IMR-90 (cell line): ENCODE results near the gene HOXB9. TPM values are rescaled to one million over a fixed set of nuclear protein-coding genes. Genes with fewer than 3 reads are reported as not detected.

ENCODE experiments used
- ATAC-seq: fragments of 200-7000 bp; cut with Tn5 transposase; 2 replicates; pipeline ENCODE4 v1.9.1; 2020; ENCODE audit warnings: low read depth, mild to moderate bottlenecking, moderate library complexity
- BruUV-seq: library from RNA; stranded (reverse); fragments of 400-500 nt; replicated peaks from 2 replicates; lab custom pipeline; 2021; lab: Mats Ljungman, UMichigan
- CTCF ChIA-PET: fragments of 300-600 bp; formaldehyde crosslinking; extraction: SDS; loops from one replicate; lab custom pipeline; 2021; ENCODE audit warnings: antibody characterized with exemption; lab: Yijun Ruan, JAX
- POLR2A ChIA-PET: fragments of 300-600 bp; sonication (Branson Sonifier 250); formaldehyde crosslinking; loops from one replicate; lab custom pipeline; 2022; ENCODE audit warnings: antibody characterized with exemption; ENCODE audit not compliant: unreplicated experiment; lab: Charles Lee
- DNase-seq: peaks from one replicate; pipeline ENCODE4 v3.0.0; 2013
- H2AFZ ChIP-seq: replicated peaks from 2 replicates; pipeline ENCODE3; 2013; ENCODE audit warnings: low read length, mild to moderate bottlenecking; ENCODE audit not compliant: poor library complexity
- H2AK5ac ChIP-seq: 2 replicates; pipeline ENCODE4 v1.6.1; 2013; ENCODE audit warnings: low read depth, low read length, inconsistent platforms
- H2AK9ac ChIP-seq: replicated peaks from 2 replicates; pipeline ENCODE3; 2013; ENCODE audit warnings: mild to moderate bottlenecking, low read depth, low read length, moderate library complexity; ENCODE audit not compliant: poor library complexity
- H2BK120ac ChIP-seq: 2 replicates; pipeline ENCODE4 v1.6.1; 2013; ENCODE audit warnings: low read depth, low read length, inconsistent platforms
- H2BK15ac ChIP-seq: 3 replicates; pipeline ENCODE4 v1.6.1; 2013; ENCODE audit warnings: low read depth, low read length, inconsistent platforms
- H2BK20ac ChIP-seq: 2 replicates; pipeline ENCODE4 v1.6.1; 2013; ENCODE audit warnings: low read depth, mild to moderate bottlenecking, inconsistent platforms, low read length, moderate library complexity
- H2BK5ac ChIP-seq: 2 replicates; pipeline ENCODE4 v1.6.1; 2013; ENCODE audit warnings: mild to moderate bottlenecking, low read depth, low read length, inconsistent platforms; ENCODE audit not compliant: poor library complexity, severe bottlenecking
- H3K14ac ChIP-seq: replicated peaks from 2 replicates; pipeline ENCODE4 v1.6.1; 2013; ENCODE audit warnings: low read depth, low read length, inconsistent platforms
- H3K18ac ChIP-seq: 2 replicates; pipeline ENCODE4 v1.6.1; 2013; ENCODE audit warnings: low read depth, low read length, control low read depth
- H3K23ac ChIP-seq: 2 replicates; pipeline ENCODE4 v1.6.1; 2013; ENCODE audit warnings: low read depth, low read length, inconsistent platforms
- H3K27ac ChIP-seq: 2 replicates; pipeline ENCODE4 v1.5.1; 2013; ENCODE audit warnings: mild to moderate bottlenecking, control low read depth, low read length; ENCODE audit not compliant: insufficient read depth
- H3K27me3 ChIP-seq: 2 replicates; pipeline ENCODE4 v1.6.1; 2013; ENCODE audit warnings: low read length; ENCODE audit not compliant: control insufficient read depth, insufficient read depth
- H3K36me3 ChIP-seq: 2 replicates; pipeline ENCODE4 v1.6.1; 2013; ENCODE audit warnings: low read length, mixed read lengths; ENCODE audit not compliant: control insufficient read depth, insufficient read depth
- H3K4ac ChIP-seq: 2 replicates; pipeline ENCODE4 v1.6.1; 2013; ENCODE audit warnings: low read depth, low read length, inconsistent platforms
- H3K4me1 ChIP-seq: 2 replicates; pipeline ENCODE4 v1.6.1; 2013; ENCODE audit warnings: low read length, mixed read lengths; ENCODE audit not compliant: control insufficient read depth, insufficient read depth
- H3K4me2 ChIP-seq: 2 replicates; pipeline ENCODE4 v1.6.1; 2013; ENCODE audit warnings: low read depth, mild to moderate bottlenecking, control low read depth, low read length, moderate library complexity
- H3K4me3 ChIP-seq: 2 replicates; pipeline ENCODE4 v1.5.1; 2013; ENCODE audit warnings: low read depth, mild to moderate bottlenecking, control low read depth, low read length, moderate library complexity; ENCODE audit not compliant: insufficient read depth
- H3K56ac ChIP-seq: 2 replicates; pipeline ENCODE4 v1.6.1; 2013; ENCODE audit warnings: low read length, inconsistent platforms; ENCODE audit not compliant: insufficient read depth; ENCODE audit errors: extremely low read depth
- H3K79me1 ChIP-seq, 2 experiments: 2 replicates each; pipeline ENCODE4 v1.6.1; 2013; ENCODE audit warnings: low read length in 2 of 2, inconsistent platforms in 1 of 2, low read depth in 1 of 2
- H3K9ac ChIP-seq: 2 replicates; pipeline ENCODE4 v1.6.1; 2013; ENCODE audit warnings: low read depth, low read length, control low read depth
- H3K9me1 ChIP-seq: 2 replicates; pipeline ENCODE4 v1.6.1; 2013; ENCODE audit warnings: low read length, inconsistent platforms; ENCODE audit not compliant: insufficient read depth
- H3K9me3 ChIP-seq: 2 replicates; pipeline ENCODE4 v1.6.1; 2013; ENCODE audit warnings: low read length; ENCODE audit not compliant: control insufficient read depth, insufficient read depth
- H4K20me1 ChIP-seq: 2 replicates; pipeline ENCODE4 v1.6.1; 2013; ENCODE audit warnings: low read length, inconsistent platforms; ENCODE audit not compliant: insufficient read depth
- H4K5ac ChIP-seq: 2 replicates; pipeline ENCODE4 v1.6.1; 2013; ENCODE audit warnings: mild to moderate bottlenecking, low read depth, low read length, control low read depth
- H4K8ac ChIP-seq, 2 experiments: 2 replicates each; pipeline ENCODE4 v1.6.1; 2013; ENCODE audit warnings: low read depth in 2 of 2, low read length in 2 of 2, control low read depth in 1 of 2, inconsistent platforms in 1 of 2
- H4K91ac ChIP-seq: 2 replicates; pipeline ENCODE4 v1.6.1; 2013; ENCODE audit warnings: low read depth, low read length, inconsistent platforms; ENCODE audit not compliant: insufficient read depth
- CEBPB ChIP-seq: IDR thresholded peaks from 2 replicates; pipeline ENCODE4 v1.6.1; 2012; ENCODE audit warnings: low read depth, low read length, improper control_type of control experiment
- MXI1 ChIP-seq: IDR thresholded peaks from 2 replicates; pipeline ENCODE4 v1.6.1; 2012; ENCODE audit warnings: low read depth, mild to moderate bottlenecking, low read length, moderate library complexity, borderline replicate concordance
- WGBS, 2 experiments: methylation state at CpG; one replicate each; pipeline versions ENCODE4 v1.1.5 to v1.1.7; 2013; ENCODE audit warnings: missing lambda C conversion rate in 2 of 2; ENCODE audit not compliant: insufficient read length in 1 of 2; ENCODE audit errors: extremely low coverage in 2 of 2; 5-methylcytosine and 5-hydroxymethylcytosine counted together
- dilution Hi-C: fragments of 300-500 bp; cut with HindIII; formaldehyde crosslinking; loops from one replicate; pipeline ENCODE4 v1.14.3; 2018; ENCODE audit warnings: low sequenced_read_pairs; ENCODE audit not compliant: unreplicated experiment
- in situ Hi-C: fragments of 300-500 bp; cut with MboI; formaldehyde crosslinking; loops from 3 replicates; pipeline ENCODE4 v1.14.3; 2019; ENCODE audit warnings: low sequenced_read_pairs, inconsistent platforms, mixed read lengths
- intact Hi-C: fragments of 100-400 bp; cut with micrococcal nuclease; formaldehyde crosslinking; loops from 2 replicates; pipeline ENCODE4 v1.10.0; 2022
- polyA plus RNA-seq, 3 experiments: library from polyadenylated mRNA; depleted of rRNA; stranded (reverse); fragments of >200 nt; gene quantifications; 2 replicates each; pipeline ENCODE4 v1.2.3, GENCODE V29; 2012; ENCODE audit warnings: low replicate concordance in 1 of 3
- total RNA-seq: library from RNA; depleted of rRNA; stranded (reverse); fragments of >200 nt; gene quantifications from 2 replicates; pipeline ENCODE4 v1.2.3, GENCODE V29; 2012

The HOXB9 gene
- total and polyA plus RNA-seq, 2 of the 4 experiments (the other 2 are of a cell fraction): 0.05 TPM; not detected in 1

- H3K79me1 ChIP-seq: no peaks in the 10 kb centered on the region
- peak overlapping the region; percentile 92 for H3K14ac ChIP-seq
- H3K4me2 ChIP-seq: peak overlapping the region; percentile 98
- H2AK9ac ChIP-seq: peak overlapping the region; percentile 91
- peak overlapping the region; percentile 97 for H3K23ac ChIP-seq
- intact Hi-C loops (no loop called here), dilution Hi-C loops (no loop called here), in situ Hi-C loops (no loop called here)
- H3K27ac ChIP-seq: peak overlapping the region; percentile 100
- CTCF ChIA-PET: interaction anchor here (1.7 to 1.9 kb wide), 2 partner anchors 11 to 90 kb away, joined by 4 to 5 read pairs; partner anchors contain the start of gene HOXB5
- H2BK20ac ChIP-seq: peak overlapping the region; percentile 72
- H3K9ac ChIP-seq: peak overlapping the region; percentile 100
- H3K4ac ChIP-seq: peak overlapping the region; percentile 99
- H2AFZ ChIP-seq: no peak overlapping the region
- H2BK15ac ChIP-seq: peak overlapping the region; percentile 75; the same call in 2 of the 3 replicates
- H3K4me1 ChIP-seq: peaks cover 10% of the 10 kb centered on the region
- H3K9me3 ChIP-seq: no peaks in the 10 kb centered on the region
- no peaks in the 10 kb centered on the region for H3K27me3 ChIP-seq
- ATAC-seq (no peak), DNase-seq (no peak)
- peak overlapping the region; percentile 82 for H3K56ac ChIP-seq
- H3K4me3 ChIP-seq: peak overlapping the region; percentile 92
- peaks cover 14% of the 10 kb centered on the region; the same call in 1 of the 2 replicates for H3K36me3 ChIP-seq
- peak overlapping the region; percentile 99 for H2BK5ac ChIP-seq
- H4K8ac ChIP-seq: peak overlapping the region; percentile 82 to 89
- WGBS, 2 experiments: no CpG with 5 or more reads among the region's 7 CpGs
- peak overlapping the region; percentile 78 for H3K18ac ChIP-seq
- TF ChIP-seq MXI1 (peak; percentile 29; the same call in 1 of the 2 replicates), CEBPB (no peak)
- no peaks in the 10 kb centered on the region; the same call in 1 of the 2 replicates for H3K9me1 ChIP-seq
- POLR2A ChIA-PET: interaction anchor here (0.5 to 1.5 kb wide), 7 partner anchors 9 to 474 kb away, joined by 3 to 6 read pairs (median 3); no protein-coding TSS in a partner anchor
- H4K20me1 ChIP-seq: no peaks in the 10 kb centered on the region; the same call in 1 of the 2 replicates
- H4K91ac ChIP-seq: peak overlapping the region; percentile 96
- peak overlapping the region; percentile 93 for H2BK120ac ChIP-seq
- H2AK5ac ChIP-seq: peak overlapping the region; percentile 87
- H4K5ac ChIP-seq: peak overlapping the region; percentile 76
- no TSS peak for BruUV-seq
These were observed 43.4 kb downstream of the HOXB9 start for GRCh38 chr17:48582750-48583069.
